MG63 (cell line): ENCODE measurements around the gene MXRA7. TPM values are rescaled to one million over a fixed set of nuclear protein-coding genes. Genes with fewer than 3 reads are reported as not detected.
A peak's percentile ranks its signal among the peaks of the same experiment; 100 is the strongest.
"Not testable (repeated sequence)": the region's sequence is repeated elsewhere in the genome, so short reads cannot be mapped to it uniquely, and the experiment has no call there.

Experiments
- DNase-seq: peaks from one replicate; pipeline ENCODE4 v3.0.0-alpha.2; 2020
- H3K27me3 ChIP-seq: fragments of 250-450 bp; sonication (Bioruptor Pico); 2 replicates; pipeline ENCODE4 v1.5.1; 2020; ENCODE audit warnings: mild to moderate bottlenecking, moderate library complexity
- H3K36me3 ChIP-seq: fragments of 250-450 bp; sonication (Bioruptor Pico); 2 replicates; pipeline ENCODE4 v1.5.1; 2020; ENCODE audit warnings: mild to moderate bottlenecking, moderate library complexity
- H3K4me3 ChIP-seq: fragments of 250-450 bp; sonication (Bioruptor Pico); 2 replicates; pipeline ENCODE4 v1.5.1; 2020; ENCODE audit warnings: mild to moderate bottlenecking, moderate library complexity
- H3K9me3 ChIP-seq: fragments of 250-450 bp; sonication (Bioruptor Pico); 2 replicates; pipeline ENCODE4 v1.5.1; 2020; ENCODE audit warnings: mild to moderate bottlenecking, moderate library complexity
- total RNA-seq: library from RNA; depleted of rRNA; stranded (reverse); fragments of >200 nt; shearing (Covaris generic); gene quantifications from 2 replicates; pipeline ENCODE4 v1.2.3, GENCODE V29; 2014; ENCODE audit warnings: low replicate concordance; rRNA removed

The MXRA7 gene, protein sequence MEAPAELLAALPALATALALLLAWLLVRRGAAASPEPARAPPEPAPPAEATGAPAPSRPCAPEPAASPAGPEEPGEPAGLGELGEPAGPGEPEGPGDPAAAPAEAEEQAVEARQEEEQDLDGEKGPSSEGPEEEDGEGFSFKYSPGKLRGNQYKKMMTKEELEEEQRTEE
- total RNA-seq, result 53.8 and 65.4 TPM in 2 replicates

DNA sequence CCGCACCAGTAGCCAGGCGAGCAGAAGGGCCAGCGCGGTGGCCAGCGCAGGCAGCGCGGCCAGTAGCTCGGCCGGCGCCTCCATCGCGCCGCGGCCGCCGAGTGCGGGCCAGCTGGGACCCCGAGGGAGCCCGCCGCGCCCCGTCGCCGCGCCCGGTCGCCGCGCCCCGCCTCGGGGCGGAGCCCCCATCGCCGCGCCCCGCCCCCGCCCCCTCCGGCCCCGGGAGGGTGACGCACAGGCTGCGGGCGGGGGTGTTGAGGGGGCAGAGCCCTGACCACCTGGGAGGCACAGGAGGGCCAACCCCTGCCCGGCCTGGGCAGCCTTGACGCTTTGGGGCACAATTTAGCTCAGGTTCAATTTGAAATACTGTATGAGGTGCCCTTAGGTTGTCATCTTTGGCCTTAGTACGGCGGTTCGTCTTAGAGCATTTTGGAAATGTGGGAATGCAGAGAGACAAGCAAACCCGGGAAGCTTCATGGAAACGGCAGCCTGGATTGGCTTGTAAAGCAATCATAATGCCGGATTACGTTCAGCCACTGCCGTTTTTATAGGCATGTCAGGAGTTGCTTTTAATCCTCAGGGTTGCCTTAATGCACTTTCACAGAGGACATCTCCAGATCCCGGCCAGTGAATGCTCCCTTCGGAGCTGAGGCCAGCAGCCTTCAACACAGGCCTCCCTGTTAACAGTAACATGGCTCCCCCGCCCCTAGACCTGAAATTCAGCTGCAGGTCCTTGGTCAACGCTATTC is at the start of gene MXRA7:
Gene MXRA7, minus strand, starts transcription at position 103 of the 749 bp plus-strand sequence. Its CDS starts 19 bp downstream, at position 84.
- DNase-seq, result peak; percentile 80
- Histone ChIP-seq H3K27me3 (no peaks in the 10 kb centered on the region), H3K9me3 (peaks cover 2% of the 10 kb centered on the region; the same call in 1 of the 2 replicates), H3K36me3 (peaks cover 48% of the 10 kb centered on the region), H3K4me3 (peak within 1 kb of the TSS; percentile 68)

DNA sequence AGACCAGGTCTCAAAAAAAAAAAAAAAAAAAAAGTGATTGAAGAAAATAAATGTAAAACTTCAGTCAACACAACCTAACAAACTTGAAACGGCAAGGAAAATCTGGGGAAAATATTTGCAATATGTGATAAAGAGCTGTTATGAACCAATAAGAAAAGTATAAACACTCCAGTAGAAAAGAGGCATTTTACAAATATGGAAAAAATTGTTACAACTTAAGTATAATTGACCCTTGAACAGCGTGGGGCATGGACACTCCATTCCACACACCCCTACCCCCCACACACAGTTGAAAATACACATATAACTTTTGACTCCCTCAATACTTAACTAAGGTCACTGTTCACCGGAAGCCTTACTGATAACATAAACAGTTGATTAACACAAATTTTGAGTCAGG is 47.8 kb upstream of the MXRA7 start:
- Histone ChIP-seq H3K27me3 (no peaks in the 10 kb centered on the region), H3K9me3 (no peaks in the 10 kb centered on the region), H3K4me3 (no peak overlapping the region), H3K36me3 (peaks cover 16% of the 10 kb centered on the region)
- no peak for DNase-seq

DNA sequence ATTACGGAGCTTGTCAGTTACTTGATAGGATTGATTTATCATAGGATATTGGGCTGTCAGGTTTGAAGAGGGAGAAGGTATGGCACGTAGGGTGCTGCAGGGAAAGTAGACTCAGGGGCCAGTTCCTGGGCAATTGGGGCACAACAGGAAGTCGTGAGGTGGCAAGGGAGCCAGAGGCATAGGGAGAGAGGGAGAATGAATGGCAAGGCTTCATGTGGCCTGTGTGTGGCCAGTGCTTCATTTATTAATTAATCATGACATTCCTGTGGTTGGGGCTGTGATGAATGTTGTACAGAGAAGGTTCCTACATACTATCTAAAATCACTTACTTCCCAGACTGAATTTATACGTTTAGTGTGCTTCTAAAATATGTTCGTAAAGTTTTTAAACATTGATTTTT is 46.5 kb upstream of the MXRA7 start:
- Histone ChIP-seq H3K9me3 (no peaks in the 10 kb centered on the region), H3K4me3 (no peak overlapping the region), H3K36me3 (peaks cover 16% of the 10 kb centered on the region), H3K27me3 (no peaks in the 10 kb centered on the region)
- DNase-seq, result no peak

DNA sequence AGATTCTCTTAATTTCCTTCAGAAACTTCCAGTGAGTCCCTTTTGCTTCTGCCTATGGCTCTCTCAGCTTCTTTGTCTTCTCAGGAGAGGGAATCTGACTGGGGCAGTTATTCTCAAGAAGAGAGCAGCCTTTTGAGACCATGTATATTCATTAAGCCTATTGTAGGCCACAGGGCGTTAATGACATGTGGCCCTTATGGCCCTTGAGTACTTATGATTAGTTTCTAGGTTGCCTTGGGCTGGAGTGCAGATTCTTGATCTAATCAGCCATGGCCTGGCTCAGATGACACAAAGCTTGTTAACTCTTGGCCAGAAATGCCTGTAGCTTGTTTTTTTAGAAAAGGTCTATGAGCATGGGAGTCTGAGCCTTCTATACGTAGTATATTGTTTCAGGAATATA is 44.5 kb upstream of the MXRA7 start:
- H3K4me3 ChIP-seq, result no peak overlapping the region

DNA sequence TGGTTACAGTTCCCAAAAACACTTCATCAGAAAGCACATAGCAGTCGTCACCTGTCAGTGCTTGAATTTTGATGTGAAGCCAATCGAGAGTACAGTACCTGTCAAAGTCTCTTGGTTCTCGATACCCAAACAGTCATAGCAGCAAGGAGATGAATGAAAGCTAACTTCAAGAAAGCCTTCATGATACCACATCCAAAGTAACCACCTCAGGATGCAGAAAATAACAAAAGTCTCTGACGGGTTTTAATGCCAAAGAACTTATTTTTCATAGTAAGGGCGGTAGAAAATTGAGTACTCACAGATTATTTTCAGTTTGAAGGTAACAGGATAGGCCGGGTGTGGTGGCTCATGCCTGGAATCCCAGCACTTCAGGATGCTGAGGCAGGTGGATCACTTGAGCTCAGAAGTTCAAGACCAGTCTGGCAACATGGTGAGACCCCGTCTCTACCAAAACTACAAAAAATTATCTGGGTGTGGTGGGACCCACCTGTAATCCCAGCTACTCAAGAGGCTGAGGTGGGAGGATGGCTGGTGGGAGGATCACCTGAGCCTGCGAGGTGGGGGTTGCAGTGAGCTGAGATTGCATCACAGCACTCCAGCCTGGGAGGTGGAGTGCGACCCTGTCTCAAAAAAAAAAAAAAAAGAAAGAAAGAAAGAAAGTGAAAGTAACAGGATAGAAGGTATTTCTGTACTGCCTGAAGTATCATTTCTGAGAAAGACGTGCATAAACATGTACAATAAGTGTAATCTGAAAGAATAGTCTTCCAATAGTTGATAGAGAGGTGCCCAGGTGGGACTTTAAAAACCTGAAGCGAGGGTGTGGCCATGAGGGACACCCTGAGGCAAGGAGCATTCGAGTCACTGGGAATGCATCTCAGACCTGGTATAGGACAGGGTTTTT is 42.5 kb upstream of the MXRA7 start:
- no peak for DNase-seq
- no peaks in the 10 kb centered on the region for H3K27me3 ChIP-seq
- no peaks in the 10 kb centered on the region for H3K9me3 ChIP-seq
- no peak overlapping the region for H3K4me3 ChIP-seq
- H3K36me3 ChIP-seq, result peaks cover 19% of the 10 kb centered on the region

More for the DNA sequence above, 44.5 kb upstream of the MXRA7 start:
- no peak for DNase-seq
- Histone ChIP-seq H3K27me3 (no peaks in the 10 kb centered on the region), H3K36me3 (peaks cover 19% of the 10 kb centered on the region), H3K9me3 (no peaks in the 10 kb centered on the region)

DNA sequence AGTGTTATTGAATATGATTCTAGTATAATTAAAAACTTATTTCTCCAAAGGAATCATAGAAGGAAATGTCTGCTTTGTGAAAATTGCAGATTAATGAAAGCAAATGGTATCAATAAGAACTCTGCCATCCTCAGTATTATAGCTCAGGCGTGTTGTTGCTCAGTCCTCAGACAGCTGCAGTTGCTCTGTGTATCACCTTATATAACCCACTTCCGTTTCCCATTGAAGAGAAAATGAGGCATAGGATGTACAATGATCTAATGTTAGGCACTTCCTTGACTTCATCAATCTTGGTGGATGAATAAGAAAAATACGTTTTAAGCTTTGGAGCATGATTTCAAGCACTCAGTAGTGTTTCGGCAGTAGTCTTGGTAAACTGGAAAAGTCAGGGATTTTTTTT is 41.2 kb upstream of the MXRA7 start:
- Histone ChIP-seq H3K4me3 (no peak overlapping the region), H3K9me3 (no peaks in the 10 kb centered on the region), H3K27me3 (no peaks in the 10 kb centered on the region), H3K36me3 (peaks cover 16% of the 10 kb centered on the region)
- no peak for DNase-seq

DNA sequence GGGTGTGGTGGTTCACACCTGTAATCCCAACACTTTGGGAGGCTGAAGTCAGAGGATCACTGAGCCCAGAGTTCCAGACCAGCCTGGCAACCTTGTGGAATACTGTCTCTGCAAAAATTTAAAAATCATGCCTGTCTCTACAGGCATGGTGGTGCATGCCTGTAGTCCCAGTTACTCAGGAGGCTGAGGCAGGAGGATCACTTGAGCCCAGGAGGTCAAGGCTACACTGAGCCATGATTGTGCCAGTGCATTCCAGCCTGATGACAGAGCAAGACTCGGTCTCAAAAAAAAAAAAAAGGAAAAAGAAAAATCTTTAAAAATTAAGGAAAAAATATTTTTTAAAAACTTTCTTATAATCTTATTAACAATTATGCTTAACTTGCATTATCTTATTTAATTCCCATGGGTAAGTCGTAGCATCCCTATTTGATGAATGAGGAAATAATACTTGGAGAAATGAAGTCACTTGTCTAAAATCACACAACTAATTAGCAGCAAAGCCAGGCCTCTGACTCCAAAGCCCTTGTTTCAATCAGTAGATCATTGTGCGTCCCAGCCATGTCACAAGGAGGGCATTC is 40.7 kb upstream of the MXRA7 start:
- Histone ChIP-seq H3K9me3 (peaks cover 2% of the 10 kb centered on the region; the same call in 1 of the 2 replicates), H3K4me3 (no peak overlapping the region), H3K27me3 (no peaks in the 10 kb centered on the region), H3K36me3 (peaks cover 18% of the 10 kb centered on the region)
- no peak for DNase-seq

DNA sequence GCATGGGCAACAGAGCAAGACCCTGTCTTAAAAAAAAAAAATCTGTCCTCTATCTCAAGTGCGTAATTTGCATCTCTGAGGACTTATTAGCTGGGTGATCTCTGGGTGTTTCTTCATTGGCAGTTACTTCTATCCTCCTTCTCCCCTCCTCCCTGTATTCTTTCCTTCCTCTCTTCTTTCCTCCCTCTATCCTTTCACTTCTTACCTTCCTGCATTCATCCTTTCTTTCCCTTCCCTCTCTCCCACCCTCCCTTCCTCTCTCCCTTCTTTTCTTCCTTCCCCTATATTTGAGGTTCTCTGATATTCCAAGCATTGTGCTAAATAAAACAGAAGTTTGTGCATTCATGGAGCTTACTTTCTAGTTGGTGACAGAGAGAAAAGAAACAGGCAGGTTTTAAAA is 37.9 kb upstream of the MXRA7 start:
- no peaks in the 10 kb centered on the region for H3K27me3 ChIP-seq
- no peak for DNase-seq
- peaks cover 9% of the 10 kb centered on the region; the same call in 1 of the 2 replicates for H3K9me3 ChIP-seq
- no peak overlapping the region for H3K4me3 ChIP-seq
- H3K36me3 ChIP-seq, result peaks cover 39% of the 10 kb centered on the region

DNA sequence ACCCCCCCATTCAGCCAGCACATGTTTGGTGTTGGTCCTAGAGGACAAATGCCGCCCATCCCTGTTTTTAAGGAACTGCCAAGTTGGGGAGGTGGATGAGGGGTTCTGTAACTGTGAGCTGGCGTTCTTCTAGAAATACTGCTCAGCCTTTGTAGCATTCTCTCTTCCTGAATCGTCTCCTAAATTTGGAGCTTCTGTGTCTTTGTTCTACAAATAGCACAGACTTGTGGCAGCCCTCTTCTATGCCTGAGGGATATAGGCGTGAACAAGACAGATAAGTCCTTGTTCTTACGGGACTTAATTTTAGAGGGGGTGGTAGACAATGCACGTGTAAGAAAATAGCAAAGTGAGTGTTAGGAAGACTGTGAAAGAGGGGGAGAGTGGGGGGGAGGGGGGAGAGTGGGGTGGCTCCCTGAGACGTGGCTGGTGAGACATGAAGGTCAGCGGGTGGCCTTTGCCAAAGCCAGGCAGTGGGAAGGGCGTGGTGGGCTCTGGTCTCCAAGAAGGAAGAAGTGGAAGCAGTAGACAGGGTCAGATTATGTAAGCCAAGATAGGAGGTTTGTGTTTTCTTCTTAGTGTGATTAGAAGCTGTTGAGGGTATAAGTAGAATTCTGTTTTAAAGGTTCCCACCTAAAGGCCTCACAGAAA is 37.1 kb upstream of the MXRA7 start:
- peaks cover 9% of the 10 kb centered on the region; the same call in 1 of the 2 replicates for H3K9me3 ChIP-seq
- peaks cover 48% of the 10 kb centered on the region for H3K36me3 ChIP-seq
- no peak overlapping the region for H3K4me3 ChIP-seq
- no peak for DNase-seq
- H3K27me3 ChIP-seq, result no peaks in the 10 kb centered on the region

DNA sequence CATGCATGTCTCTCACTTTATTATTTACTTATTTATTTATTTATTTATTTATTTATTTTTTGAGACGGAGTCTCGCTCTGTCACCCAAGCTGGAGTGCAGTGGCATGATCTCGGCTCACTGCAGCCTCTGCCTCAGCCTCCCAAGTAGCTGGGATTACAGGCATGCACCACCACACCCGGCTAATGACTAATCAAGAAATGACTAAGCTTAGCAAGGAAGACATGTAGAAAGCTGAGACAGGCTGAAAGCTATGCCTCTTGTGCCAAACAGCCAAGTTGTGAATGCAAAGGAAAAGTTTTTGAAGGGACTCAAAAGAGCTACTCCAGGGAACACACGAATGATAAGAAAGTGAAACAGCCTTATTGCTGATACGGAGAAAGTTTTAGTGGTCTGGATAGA is 35.0 kb upstream of the MXRA7 start:
- not testable (repeated sequence) for H3K4me3 ChIP-seq, H3K27me3 ChIP-seq, H3K9me3 ChIP-seq
- DNase-seq, result peak; percentile 28
- peaks cover 52% of the 10 kb centered on the region for H3K36me3 ChIP-seq

DNA sequence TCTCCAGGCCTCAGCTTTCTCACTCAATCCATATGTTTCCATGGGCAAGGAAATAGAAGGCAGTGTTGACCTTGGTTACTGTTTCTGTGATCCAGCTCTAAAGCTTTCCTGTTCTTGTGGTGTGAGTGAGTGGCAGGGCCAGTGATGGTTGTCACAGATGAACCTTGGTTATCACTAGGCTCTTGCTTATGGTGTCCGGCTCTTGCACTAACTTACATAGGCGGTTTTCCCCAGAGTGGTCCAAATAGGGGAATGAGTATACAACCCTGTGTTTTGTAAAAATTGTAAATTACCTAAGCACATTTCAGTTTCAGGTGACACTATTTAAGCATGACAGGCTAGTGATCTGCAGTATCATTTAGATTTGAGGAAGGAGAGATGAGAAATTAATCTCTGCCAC is 34.0 kb upstream of the MXRA7 start:
- H3K36me3 ChIP-seq, result peaks cover 52% of the 10 kb centered on the region
- peaks cover 9% of the 10 kb centered on the region; the same call in 1 of the 2 replicates for H3K9me3 ChIP-seq
- DNase-seq, result no peak
- H3K27me3 ChIP-seq, result no peaks in the 10 kb centered on the region
- no peak overlapping the region for H3K4me3 ChIP-seq

DNA sequence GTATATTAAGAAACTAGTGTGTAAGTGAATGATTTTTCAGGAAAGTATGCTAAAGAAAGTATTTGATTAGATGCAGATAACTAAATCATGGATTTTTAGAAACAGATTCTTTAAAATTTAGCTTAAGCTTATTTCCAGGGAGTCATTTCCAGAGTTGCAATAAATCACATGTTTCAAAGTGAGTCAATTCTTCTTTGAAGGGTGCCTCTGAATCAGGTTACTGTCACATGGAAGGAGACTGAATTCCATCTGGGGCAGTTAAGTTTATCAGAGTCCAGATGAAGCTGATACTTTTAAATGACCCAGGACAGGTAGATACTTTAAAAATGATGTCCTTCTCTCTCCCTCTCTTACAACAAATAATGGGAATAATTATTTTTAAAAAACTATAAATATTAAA is 32.2 kb upstream of the MXRA7 start:
- no peak overlapping the region for H3K4me3 ChIP-seq
- H3K9me3 ChIP-seq, result peaks cover 9% of the 10 kb centered on the region; the same call in 1 of the 2 replicates
- no peaks in the 10 kb centered on the region for H3K27me3 ChIP-seq
- no peak for DNase-seq
- peaks cover 52% of the 10 kb centered on the region for H3K36me3 ChIP-seq

DNA sequence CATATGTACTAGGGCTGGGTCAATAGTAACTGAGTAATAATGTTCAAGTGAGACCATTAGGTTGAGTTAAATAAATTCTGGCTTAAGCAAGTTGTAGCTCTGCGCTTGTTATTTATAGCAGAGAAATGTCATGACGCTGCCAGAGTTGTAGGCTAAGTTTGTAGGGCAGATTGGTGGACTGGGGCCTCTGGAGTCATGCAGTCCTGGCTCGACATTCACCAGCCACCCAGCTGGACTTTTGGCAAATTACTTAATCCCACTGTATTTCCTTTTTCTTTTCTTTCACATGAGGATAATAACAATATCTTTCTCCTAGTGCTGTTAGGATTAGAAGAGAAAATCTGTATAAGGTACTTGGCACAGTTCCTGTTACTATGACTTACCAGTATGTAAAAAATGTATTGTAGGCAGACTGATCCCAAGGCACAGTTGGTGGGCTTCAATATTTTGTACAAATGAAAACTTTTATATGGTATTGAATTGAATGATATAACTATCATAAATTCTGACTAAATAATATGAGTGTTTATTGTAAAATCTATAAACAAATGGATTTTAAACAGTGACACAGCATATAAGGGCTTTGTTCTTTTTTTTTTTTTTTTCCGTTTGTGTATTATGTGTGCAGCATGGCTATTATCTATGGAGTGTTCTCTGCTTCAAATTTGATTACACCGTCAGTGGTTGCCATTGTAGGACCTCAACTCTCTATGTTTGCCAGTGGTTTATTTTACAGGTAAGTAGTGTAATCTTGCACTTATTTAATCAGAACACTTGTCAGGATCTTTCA is 29.8 kb upstream of the MXRA7 start:
- peak; percentile 30 for DNase-seq
- Histone ChIP-seq H3K27me3 (no peaks in the 10 kb centered on the region), H3K9me3 (0 out of 2 replicates have a peak, but pooled peaks cover 1% of the 10 kb centered on the region), H3K4me3 (no peak overlapping the region), H3K36me3 (peaks cover 46% of the 10 kb centered on the region)

DNA sequence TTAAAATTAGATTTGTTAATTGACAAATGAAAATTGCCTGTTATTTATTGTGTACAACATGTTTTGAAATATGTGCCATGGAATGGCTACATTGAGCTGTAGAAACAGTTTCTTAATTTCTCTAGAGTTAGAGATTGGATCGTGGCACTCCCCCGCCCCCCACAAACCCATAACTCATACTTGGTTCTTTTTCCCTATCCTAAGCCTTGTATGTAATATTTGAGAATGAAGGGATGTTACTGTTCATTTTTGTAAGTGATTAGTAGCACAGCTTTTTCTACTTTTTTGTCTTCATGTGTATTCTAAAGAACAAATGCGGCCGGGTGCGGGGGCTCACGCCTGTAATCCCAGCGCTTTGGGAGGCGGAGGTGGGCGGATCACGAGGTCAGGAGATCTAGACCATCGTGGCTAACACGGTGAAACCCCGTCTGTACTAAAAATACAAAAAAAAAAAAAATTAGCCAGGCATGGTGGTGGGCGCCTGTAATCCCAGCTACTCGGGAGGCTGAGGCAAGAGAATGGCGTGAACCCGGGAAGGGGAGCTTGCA is 28.9 kb upstream of the MXRA7 start:
- not testable (repeated sequence) for H3K4me3 ChIP-seq, H3K27me3 ChIP-seq, H3K9me3 ChIP-seq, DNase-seq
- H3K36me3 ChIP-seq, result peaks cover 46% of the 10 kb centered on the region

DNA sequence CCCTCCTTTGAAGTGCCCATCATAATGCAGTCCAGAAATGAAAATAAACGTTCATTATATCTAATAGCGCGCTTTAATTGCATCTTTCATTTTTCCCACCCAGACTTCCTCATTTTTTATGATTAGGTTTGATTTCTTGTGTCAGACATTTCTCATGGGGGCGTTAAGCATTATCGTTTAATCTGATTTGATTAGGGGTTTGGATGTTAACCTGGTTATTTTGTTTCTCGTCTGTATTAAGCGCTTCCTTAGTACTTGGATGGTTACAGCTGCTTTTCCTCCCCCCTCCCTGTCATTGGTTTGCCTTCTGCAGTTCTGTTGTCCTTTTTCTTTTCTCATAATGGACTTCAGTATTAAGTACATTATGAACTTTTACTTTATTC is 27.7 kb upstream of the MXRA7 start:
- H3K27me3 ChIP-seq, result no peaks in the 10 kb centered on the region
- H3K36me3 ChIP-seq, result peaks cover 46% of the 10 kb centered on the region
- no peaks in the 10 kb centered on the region for H3K9me3 ChIP-seq
- H3K4me3 ChIP-seq, result peak overlapping the region; percentile 97
- no peak for DNase-seq
